Endodermal cell (in vitro differentiated cells): ENCODE measurements around the gene APPL2. TPM values are rescaled to one million over a fixed set of nuclear protein-coding genes. Genes with fewer than 3 reads are reported as not detected.

Experiments used
- DNase-seq: peaks from one replicate; pipeline ENCODE4 v3.0.0-alpha.2; 2017
- H3K27ac ChIP-seq: 2 replicates; pipeline ENCODE4 v1.5.1; 2013; ENCODE audit warnings: mild to moderate bottlenecking, low read depth, low read length, moderate library complexity
- H3K27me3 ChIP-seq: 2 replicates; pipeline ENCODE4 v1.6.1; 2013; ENCODE audit warnings: mild to moderate bottlenecking, low read length, moderate library complexity; ENCODE audit not compliant: insufficient read depth, control insufficient read depth, poor library complexity, severe bottlenecking
- H3K36me3 ChIP-seq: 2 replicates; pipeline ENCODE4 v1.7.0; 2013; ENCODE audit warnings: mild to moderate bottlenecking, low read length, moderate library complexity; ENCODE audit not compliant: control insufficient read depth, insufficient read depth
- H3K4me1 ChIP-seq: one replicate; pipeline ENCODE4 v1.7.0; 2013; ENCODE audit warnings: low read length; ENCODE audit not compliant: control insufficient read depth, insufficient read depth
- H3K4me3 ChIP-seq: 2 replicates; pipeline ENCODE4 v1.5.1; 2013; ENCODE audit warnings: mild to moderate bottlenecking, low read length, moderate library complexity
- H3K9ac ChIP-seq: 2 replicates; pipeline ENCODE4 v1.6.1; 2013; ENCODE audit warnings: mild to moderate bottlenecking, low read length, moderate library complexity; ENCODE audit not compliant: poor library complexity, severe bottlenecking; ENCODE audit errors: extremely low read depth
- H3K9me3 ChIP-seq: 2 replicates; pipeline ENCODE4 v1.6.1; 2013; ENCODE audit warnings: mild to moderate bottlenecking, low read length, moderate library complexity; ENCODE audit not compliant: control insufficient read depth
- H3K27ac Mint-ChIP-seq: 2 replicates; pipeline ENCODE4 v1.8.0; 2020; ENCODE audit warnings: mixed read lengths
- H3K27me3 Mint-ChIP-seq: 2 replicates; pipeline ENCODE4 v1.8.0; 2021; ENCODE audit warnings: mild to moderate bottlenecking, mixed read lengths; ENCODE audit not compliant: insufficient read depth
- H3K36me3 Mint-ChIP-seq: 2 replicates; pipeline ENCODE4 v1.8.0; 2020; ENCODE audit warnings: low read depth, mixed read lengths
- H3K4me1 Mint-ChIP-seq: 2 replicates; pipeline ENCODE4 v1.8.0; 2020; ENCODE audit warnings: mixed read lengths
- H3K4me3 Mint-ChIP-seq: 2 replicates; pipeline ENCODE4 v1.8.0; 2020; ENCODE audit warnings: mild to moderate bottlenecking, moderate library complexity, mixed read lengths
- H3K9me3 Mint-ChIP-seq: 2 replicates; pipeline ENCODE4 v1.8.0; 2020; ENCODE audit warnings: mild to moderate bottlenecking, mixed read lengths
- CTCF ChIP-seq: fragments of 200-600 bp; sonication (generic); conservative IDR thresholded peaks from 2 replicates; pipeline ENCODE4 v1.5.0; 2021; ENCODE audit warnings: antibody characterized with exemption, mild to moderate bottlenecking
- WGBS, 2 experiments: methylation state at CpG; one replicate each; pipeline versions ENCODE4 v1.1.5 to v1.1.7; 2013; ENCODE audit warnings: missing lambda C conversion rate in 2 of 2, mixed read lengths in 1 of 2; ENCODE audit not compliant: insufficient coverage in 1 of 2, insufficient read length in 1 of 2; 5-methylcytosine and 5-hydroxymethylcytosine counted together
- total RNA-seq, 2 donors: library from RNA; stranded (reverse); fragmentation: NEBNext Ultra II Directional in 1 of 2; extraction: Animal tissue kit (Norgen Biotek cat#: 25700) in 1 of 2; gene quantifications; 2 replicates in 1 of 2; 3 replicates in 1 of 2; pipeline ENCODE4 v1.2.1, GENCODE V29; 2021

APPL2 gene
- total RNA-seq, 2 donors from 2014 or later: 31.8 to 35.2 TPM

GRCh38 chr12:105222726-105223351, 13.1 kb downstream of the APPL2 start:
- Mint-ChIP-seq H3K4me1 (peaks cover 12% of the 10 kb centered on the region), H3K27ac (no peak overlapping the region), H3K9me3 (no peaks in the 10 kb centered on the region), H3K27me3 (no peaks in the 10 kb centered on the region), H3K36me3 (peaks cover 17% of the 10 kb centered on the region), H3K4me3 (no peak overlapping the region)
- Histone ChIP-seq H3K27me3 (no peaks in the 10 kb centered on the region), H3K4me1 (peaks cover 3% of the 10 kb centered on the region), H3K4me3 (no peak overlapping the region), H3K9ac (no peak overlapping the region), H3K27ac (no peak overlapping the region), H3K36me3 (peaks cover 15% of the 10 kb centered on the region), H3K9me3 (no peaks in the 10 kb centered on the region)
- 92 to 96% methylated on average over 12 to 13 of the region's 13 CpGs for WGBS, 2 experiments
- no peak for DNase-seq
- no peak for TF ChIP-seq CTCF

GRCh38 chr12:105222284-105222655, 13.7 kb downstream of the APPL2 start:
- WGBS, 2 experiments: 83 to 88% methylated on average over 1 to 4 of the region's 4 CpGs

GRCh38 chr12:105221583-105222283, 14.2 kb downstream of the APPL2 start:
- no peaks in the 10 kb centered on the region for H3K27me3 ChIP-seq
- no peaks in the 10 kb centered on the region for H3K9me3 ChIP-seq
- no peak for DNase-seq
- H3K36me3 ChIP-seq: peaks cover 8% of the 10 kb centered on the region
- Mint-ChIP-seq H3K27ac (no peak overlapping the region), H3K9me3 (no peaks in the 10 kb centered on the region), H3K4me3 (no peak overlapping the region), H3K4me1 (peaks cover 12% of the 10 kb centered on the region), H3K36me3 (peaks cover 18% of the 10 kb centered on the region), H3K27me3 (no peaks in the 10 kb centered on the region)
- no peak overlapping the region for H3K4me3 ChIP-seq
- no peak overlapping the region for H3K9ac ChIP-seq
- no peak for TF ChIP-seq CTCF
- 92 to 96% methylated on average over 18 to 19 of the region's 19 CpGs for WGBS, 2 experiments
- H3K27ac ChIP-seq: peak overlapping the region; percentile 6
- H3K4me1 ChIP-seq: peaks cover 3% of the 10 kb centered on the region

More at GRCh38 chr12:105222284-105222655, 13.7 kb downstream of the APPL2 start:
- Histone ChIP-seq H3K9ac (no peak overlapping the region), H3K4me1 (peaks cover 3% of the 10 kb centered on the region), H3K27me3 (no peaks in the 10 kb centered on the region), H3K36me3 (peaks cover 9% of the 10 kb centered on the region), H3K9me3 (no peaks in the 10 kb centered on the region), H3K27ac (no peak overlapping the region), H3K4me3 (no peak overlapping the region)
- H3K9me3 Mint-ChIP-seq: no peaks in the 10 kb centered on the region
- peaks cover 15% of the 10 kb centered on the region for H3K36me3 Mint-ChIP-seq
- H3K27me3 Mint-ChIP-seq: no peaks in the 10 kb centered on the region
- no peak for DNase-seq
- peaks cover 12% of the 10 kb centered on the region for H3K4me1 Mint-ChIP-seq
- no peak overlapping the region for H3K27ac Mint-ChIP-seq
- no peak overlapping the region for H3K4me3 Mint-ChIP-seq
- TF ChIP-seq CTCF: no peak
